ENCODE data around the gene SSH3.

The SSH3 gene

GRCh38 chr11:67261946-67262681 lies 41.2 kb upstream of the SSH3 start:
- Histone ChIP-seq H3K36me3 (ENCODE audit: insufficient read depth, low read length) (peaks cover 2% of the 10 kb centered on the region; the same call in 1 of the 2 replicates), H3K9me3 (ENCODE audit: insufficient read depth, low read depth, low read length) (no peaks in the 10 kb centered on the region), H3K4me1 (ENCODE audit: insufficient read depth, low read length) (peaks cover 13% of the 10 kb centered on the region), H3K27me3 (ENCODE audit: insufficient read depth, low read length) (peaks cover 22% of the 10 kb centered on the region), H3K27ac (ENCODE audit: low read depth, low read length) (no peak overlapping the region), H3K4me3 (ENCODE audit: low read length) (peak overlapping the region; percentile 45), H3K9ac (ENCODE audit: low read depth, low read length) (no peak overlapping the region)
- 46% methylated on average over 17 of the region's 18 CpGs for WGBS

GRCh38 chr11:67262731-67263675 lies 40.3 kb upstream of the SSH3 start:
- H3K36me3 ChIP-seq (ENCODE audit: insufficient read depth, low read length) = peaks cover 3% of the 10 kb centered on the region; the same call in 1 of the 2 replicates
- H3K9me3 ChIP-seq (ENCODE audit: insufficient read depth, low read depth, low read length) = no peaks in the 10 kb centered on the region
- no peak overlapping the region for H3K27ac ChIP-seq (ENCODE audit: low read depth, low read length)
- peaks cover 13% of the 10 kb centered on the region for H3K4me1 ChIP-seq (ENCODE audit: insufficient read depth, low read length)
- no peak overlapping the region for H3K9ac ChIP-seq (ENCODE audit: low read depth, low read length)
- H3K4me3 ChIP-seq (ENCODE audit: low read length) = no peak overlapping the region
- 67% methylated on average over 22 of the region's 22 CpGs for WGBS
- H3K27me3 ChIP-seq (ENCODE audit: insufficient read depth, low read length) = peaks cover 22% of the 10 kb centered on the region

GRCh38 chr11:67264260-67264659 lies 39.1 kb upstream of the SSH3 start:
- H3K4me3 ChIP-seq (ENCODE audit: low read length) = no peak overlapping the region
- 96% methylated on average over 5 of the region's 5 CpGs for WGBS
- peaks cover 15% of the 10 kb centered on the region for H3K4me1 ChIP-seq (ENCODE audit: insufficient read depth, low read length)
- H3K9me3 ChIP-seq (ENCODE audit: insufficient read depth, low read depth, low read length) = no peaks in the 10 kb centered on the region
- no peak overlapping the region for H3K9ac ChIP-seq (ENCODE audit: low read depth, low read length)
- H3K36me3 ChIP-seq (ENCODE audit: insufficient read depth, low read length) = peaks cover 15% of the 10 kb centered on the region
- no peak overlapping the region for H3K27ac ChIP-seq (ENCODE audit: low read depth, low read length)
- peaks cover 22% of the 10 kb centered on the region for H3K27me3 ChIP-seq (ENCODE audit: insufficient read depth, low read length)

DNA sequence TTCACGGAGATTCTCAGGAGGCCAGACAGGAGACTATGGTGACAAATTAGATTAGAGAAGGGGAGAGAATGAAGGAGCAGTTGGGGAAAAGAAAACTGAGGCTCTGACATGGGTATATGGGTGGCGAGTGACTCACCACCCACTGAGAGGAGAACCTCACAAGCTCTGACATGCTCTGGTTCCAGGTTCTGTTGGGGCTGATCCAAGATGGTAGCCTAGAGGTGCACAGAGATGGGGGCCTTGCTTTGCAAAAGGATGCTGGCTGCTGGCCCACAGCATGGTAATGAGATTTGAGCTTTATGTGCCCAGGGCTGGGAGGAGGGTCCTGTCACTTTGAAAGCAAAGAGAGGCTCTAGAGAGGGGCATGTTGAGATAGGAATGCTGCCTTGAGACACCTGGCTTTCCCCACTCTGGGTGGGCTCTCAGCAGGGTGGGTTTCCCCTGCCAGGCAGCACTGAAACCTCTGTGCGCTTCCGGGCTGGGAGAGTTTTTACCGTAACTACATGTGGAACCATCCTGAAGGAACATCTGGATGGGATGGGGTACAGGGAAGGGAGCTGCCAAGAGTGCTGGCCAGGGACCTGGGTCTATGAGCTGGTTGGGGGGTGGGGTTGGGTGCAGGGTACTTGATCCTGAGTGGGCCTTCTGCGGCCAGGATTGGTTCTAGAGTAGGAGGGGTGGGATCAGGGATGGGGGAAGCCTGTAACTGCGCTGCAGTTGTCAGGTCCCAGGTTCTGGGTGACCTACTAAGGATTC lies 38.3 kb upstream of the SSH3 start:
- no peak overlapping the region for H3K4me3 ChIP-seq (ENCODE audit: low read length)
- no peak overlapping the region for H3K27ac ChIP-seq (ENCODE audit: low read depth, low read length)
- H3K27me3 ChIP-seq (ENCODE audit: insufficient read depth, low read length) = peaks cover 22% of the 10 kb centered on the region
- no peak overlapping the region for H3K9ac ChIP-seq (ENCODE audit: low read depth, low read length)
- peaks cover 17% of the 10 kb centered on the region for H3K36me3 ChIP-seq (ENCODE audit: insufficient read depth, low read length)
- no peaks in the 10 kb centered on the region for H3K9me3 ChIP-seq (ENCODE audit: insufficient read depth, low read depth, low read length)
- H3K4me1 ChIP-seq (ENCODE audit: insufficient read depth, low read length) = peaks cover 23% of the 10 kb centered on the region
- WGBS = 95% methylated on average over 7 of the region's 7 CpGs

- peak overlapping the region; percentile 76; the same call in 1 of the 2 replicates for H3K4me3 ChIP-seq (ENCODE audit: low read length)
Observed at GRCh38 chr11:67265633-67266448, 37.5 kb upstream of the SSH3 start.

DNA sequence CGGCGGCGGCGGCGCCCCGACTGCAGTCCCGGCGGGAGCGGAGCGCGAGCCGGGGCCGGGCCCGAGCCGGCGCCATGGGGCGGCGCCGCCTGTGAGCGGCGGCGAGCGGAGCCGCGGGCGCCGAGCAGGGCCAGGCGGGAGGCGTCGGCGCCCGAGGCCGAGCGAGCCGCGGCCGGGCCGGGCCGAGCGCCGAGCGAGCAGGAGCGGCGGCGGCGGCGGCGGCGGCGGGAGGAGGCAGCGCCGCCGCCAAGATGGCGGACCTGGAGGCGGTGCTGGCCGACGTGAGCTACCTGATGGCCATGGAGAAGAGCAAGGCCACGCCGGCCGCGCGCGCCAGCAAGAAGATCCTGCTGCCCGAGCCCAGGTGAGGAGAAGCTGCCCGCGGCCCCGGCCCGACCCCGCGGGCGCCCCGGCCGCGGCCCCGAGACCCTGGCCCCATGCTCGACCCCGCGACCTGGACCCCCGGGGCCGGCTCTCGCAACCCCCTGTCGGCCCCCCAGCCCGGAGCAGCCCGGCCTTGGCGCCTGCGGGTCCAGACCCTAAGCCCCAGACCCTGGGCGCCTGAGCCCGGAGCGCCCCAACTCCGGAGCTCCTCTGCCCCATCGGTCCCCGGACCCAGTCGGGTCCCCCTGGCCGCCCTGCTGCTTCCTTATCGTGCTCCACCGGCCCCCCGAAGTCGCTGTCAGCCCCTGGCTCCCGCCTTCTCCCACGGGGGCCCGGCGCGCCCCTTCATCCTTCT lies 36.7 kb upstream of the SSH3 start, which contains the start of gene GRK2:
TSS of gene GRK2 (plus strand) at position 25 of the 739 bp plus-strand sequence. CDS start at position 252, 227 bp downstream.
- under 1% methylated on average over 103 of the region's 103 CpGs for WGBS

More at GRCh38 chr11:67265633-67266448, 37.5 kb upstream of the SSH3 start:
- no peaks in the 10 kb centered on the region for H3K9me3 ChIP-seq (ENCODE audit: insufficient read depth, low read depth, low read length)
- 18% methylated on average over 54 of the region's 54 CpGs for WGBS
- peaks cover 17% of the 10 kb centered on the region for H3K36me3 ChIP-seq (ENCODE audit: insufficient read depth, low read length)
- no peak overlapping the region for H3K27ac ChIP-seq (ENCODE audit: low read depth, low read length)
- H3K27me3 ChIP-seq (ENCODE audit: insufficient read depth, low read length) = peaks cover 22% of the 10 kb centered on the region
- no peak overlapping the region for H3K9ac ChIP-seq (ENCODE audit: low read depth, low read length)
- peaks cover 29% of the 10 kb centered on the region for H3K4me1 ChIP-seq (ENCODE audit: insufficient read depth, low read length)

DNA sequence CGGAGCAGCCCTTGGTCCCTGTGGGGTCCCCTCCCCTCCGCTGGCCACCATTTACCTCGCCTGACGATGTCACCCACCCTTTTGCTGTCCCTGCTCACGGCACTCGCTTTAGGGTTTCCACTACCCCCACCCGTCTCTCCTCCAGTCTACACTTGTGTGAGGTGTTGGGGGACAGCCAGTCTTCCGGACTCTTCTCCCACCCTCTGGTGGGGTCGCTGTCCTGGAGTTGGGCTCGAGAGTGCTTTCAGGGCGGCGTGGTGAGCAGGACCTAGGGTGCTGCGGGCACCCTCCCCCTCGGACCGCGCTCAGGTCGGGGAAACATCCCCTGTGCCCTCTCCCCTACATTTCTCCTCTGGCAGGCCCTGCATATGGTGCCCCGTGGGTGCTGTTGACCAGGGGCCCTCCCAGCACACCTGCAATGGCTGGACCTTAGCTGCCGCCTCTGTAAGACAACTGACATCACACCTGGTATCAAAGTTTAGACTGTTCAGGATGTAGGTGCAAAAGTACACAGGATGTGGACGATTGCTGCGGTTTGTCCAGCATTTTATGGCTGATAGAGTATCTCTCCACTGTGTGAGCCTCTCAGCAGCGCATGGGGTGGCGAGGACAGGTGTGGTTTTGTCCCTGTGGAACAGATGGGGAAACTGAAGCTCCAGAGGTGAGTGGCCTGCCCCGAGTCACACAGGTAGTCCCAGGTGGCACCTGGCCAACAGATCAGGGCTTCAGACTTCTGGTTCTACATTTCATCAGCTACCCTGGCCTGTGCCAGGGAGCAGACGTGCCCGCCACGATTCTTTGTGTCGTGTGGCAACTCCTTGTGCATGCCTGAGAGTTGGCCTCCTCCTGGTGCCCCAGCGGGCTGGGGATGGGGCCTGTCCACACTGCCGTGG lies 35.9 kb upstream of the SSH3 start:
- no peaks in the 10 kb centered on the region for H3K9me3 ChIP-seq (ENCODE audit: insufficient read depth, low read depth, low read length)

More for the DNA sequence above, 36.7 kb upstream of the SSH3 start, which contains the start of gene GRK2:
- H3K27ac ChIP-seq (ENCODE audit: low read depth, low read length) = no peak within 1 kb of the TSS
- H3K4me3 ChIP-seq (ENCODE audit: low read length) = peak within 1 kb of the TSS; percentile 76
- no peaks in the 10 kb centered on the region for H3K9me3 ChIP-seq (ENCODE audit: insufficient read depth, low read depth, low read length)
- H3K9ac ChIP-seq (ENCODE audit: low read depth, low read length) = peak within 1 kb of the TSS; percentile 74
- peaks cover 37% of the 10 kb centered on the region for H3K4me1 ChIP-seq (ENCODE audit: insufficient read depth, low read length)
- H3K27me3 ChIP-seq (ENCODE audit: insufficient read depth, low read length) = peaks cover 21% of the 10 kb centered on the region
- H3K36me3 ChIP-seq (ENCODE audit: insufficient read depth, low read length) = peaks cover 17% of the 10 kb centered on the region

GRCh38 chr11:67268081-67268961 lies 35.0 kb upstream of the SSH3 start:
- peaks cover 13% of the 10 kb centered on the region for H3K27me3 ChIP-seq (ENCODE audit: insufficient read depth, low read length)
- H3K9me3 ChIP-seq (ENCODE audit: insufficient read depth, low read depth, low read length) = no peaks in the 10 kb centered on the region
- 91% methylated on average over 20 of the region's 21 CpGs for WGBS
- H3K27ac ChIP-seq (ENCODE audit: low read depth, low read length) = no peak overlapping the region
- H3K4me1 ChIP-seq (ENCODE audit: insufficient read depth, low read length) = peaks cover 24% of the 10 kb centered on the region
- H3K9ac ChIP-seq (ENCODE audit: low read depth, low read length) = no peak overlapping the region
- peak overlapping the region; percentile 76; the same call in 1 of the 2 replicates for H3K4me3 ChIP-seq (ENCODE audit: low read length)
- H3K36me3 ChIP-seq (ENCODE audit: insufficient read depth, low read length) = peaks cover 17% of the 10 kb centered on the region

More for the DNA sequence above, 35.9 kb upstream of the SSH3 start:
- peaks cover 29% of the 10 kb centered on the region for H3K4me1 ChIP-seq (ENCODE audit: insufficient read depth, low read length)
- H3K9ac ChIP-seq (ENCODE audit: low read depth, low read length) = peak overlapping the region; percentile 74
- H3K27me3 ChIP-seq (ENCODE audit: insufficient read depth, low read length) = peaks cover 13% of the 10 kb centered on the region
- no peak overlapping the region for H3K27ac ChIP-seq (ENCODE audit: low read depth, low read length)
- WGBS = 50% methylated on average over 27 of the region's 30 CpGs
- H3K4me3 ChIP-seq (ENCODE audit: low read length) = peak overlapping the region; percentile 76
- peaks cover 17% of the 10 kb centered on the region for H3K36me3 ChIP-seq (ENCODE audit: insufficient read depth, low read length)
